Measurements from ENCODE around the gene IL18. TPM values are rescaled to one million over a fixed set of nuclear protein-coding genes. Genes with fewer than 3 reads are reported as not detected.

The IL18 gene
- total RNA-seq, 1 experiment from 2014 or later = 0.31 TPM

GRCh38 chr11:112212710-112213109 lies 48.8 kb upstream of the IL18 start:
- H3K18ac ChIP-seq (ENCODE audit: insufficient read length, low read depth, low read length) = no peak overlapping the region
- no peak overlapping the region for H3K56ac ChIP-seq (ENCODE audit: insufficient read length, low read depth, low read length)
- no peak for TF ChIP-seq CTCF (conservative IDR thresholded peaks at IDR 0.05)
- no peaks in the 10 kb centered on the region for H3K4me1 ChIP-seq (ENCODE audit: insufficient read depth, low read length)
- Mint-ChIP-seq H3K36me3 (ENCODE audit: insufficient read depth in 1 of 3, low read depth in 3 of 3) (no peaks in the 10 kb centered on the region), H3K4me1 (no peaks in the 10 kb centered on the region), H3K9me3 (no peaks in the 10 kb centered on the region), H3K4me3 (no peak overlapping the region), H3K27ac (no peak overlapping the region), H3K27me3 (ENCODE audit: low read depth) (peaks cover 15% of the 10 kb centered on the region)
- H3K4me2 ChIP-seq (ENCODE audit: insufficient read depth, insufficient read length, low read length) = no peak overlapping the region
- H2BK15ac ChIP-seq (ENCODE audit: low read depth, low read length) = no peak overlapping the region
- H3K23ac ChIP-seq (ENCODE audit: insufficient read length, low read depth, low read length) = no peak overlapping the region
- DNase-seq = no peak
- H2AK5ac ChIP-seq (ENCODE audit: insufficient read length, low read length) = no peak overlapping the region
- H4K8ac ChIP-seq (replicated peaks; ENCODE audit: insufficient read length, low read depth, low read length) = no peak overlapping the region
- no peaks in the 10 kb centered on the region for H3K79me1 ChIP-seq (ENCODE audit: insufficient read depth, low read depth, low read length, poor library complexity, severe bottlenecking)
- H4K91ac ChIP-seq (ENCODE audit: insufficient read length, low read depth, low read length) = no peak overlapping the region
- no peak overlapping the region for H3K27ac ChIP-seq (ENCODE audit: insufficient read length, low read depth, low read length)
- no peaks in the 10 kb centered on the region for H3K23me2 ChIP-seq (ENCODE audit: insufficient read length, low read depth, low read length, poor library complexity, severe bottlenecking)
- H3K4ac ChIP-seq (ENCODE audit: low read depth, low read length) = no peak overlapping the region
- no peak overlapping the region for H4K5ac ChIP-seq (ENCODE audit: insufficient read length, low read depth, low read length)
- H3K9ac ChIP-seq (ENCODE audit: extremely low read depth, insufficient read length, low read length) = no peak overlapping the region
- no peak overlapping the region for H2BK12ac ChIP-seq (ENCODE audit: insufficient read length, low read depth, low read length)
- no peaks in the 10 kb centered on the region for H3K27me3 ChIP-seq (ENCODE audit: insufficient read depth, low read length)
- no peak overlapping the region for H2BK20ac ChIP-seq (ENCODE audit: low read depth, low read length, poor library complexity, severe bottlenecking)
- H4K20me1 ChIP-seq (ENCODE audit: control insufficient read depth, insufficient read depth, insufficient read length) = no peaks in the 10 kb centered on the region
- H3K79me2 ChIP-seq (ENCODE audit: insufficient read depth, low read length) = no peaks in the 10 kb centered on the region
- no peak overlapping the region for H2BK5ac ChIP-seq (ENCODE audit: insufficient read length, low read length)
- no peak overlapping the region for H3T11ph ChIP-seq (ENCODE audit: low read length)
- H2AFZ ChIP-seq (ENCODE audit: low read length) = no peak overlapping the region
- no peaks in the 10 kb centered on the region for H3K9me3 ChIP-seq (ENCODE audit: control insufficient read depth, low read depth, low read length)
- no peak overlapping the region for H3K14ac ChIP-seq (ENCODE audit: insufficient read depth, low read length)
- H2BK120ac ChIP-seq (ENCODE audit: low read depth, low read length, poor library complexity, severe bottlenecking) = no peak overlapping the region

All from H9 (cell line).